Measurements from ENCODE around the gene MRTFA.
"Not testable (repeated sequence)": the region's sequence is repeated elsewhere in the genome, so short reads cannot be mapped to it uniquely, and the experiment has no call there.

DNA sequence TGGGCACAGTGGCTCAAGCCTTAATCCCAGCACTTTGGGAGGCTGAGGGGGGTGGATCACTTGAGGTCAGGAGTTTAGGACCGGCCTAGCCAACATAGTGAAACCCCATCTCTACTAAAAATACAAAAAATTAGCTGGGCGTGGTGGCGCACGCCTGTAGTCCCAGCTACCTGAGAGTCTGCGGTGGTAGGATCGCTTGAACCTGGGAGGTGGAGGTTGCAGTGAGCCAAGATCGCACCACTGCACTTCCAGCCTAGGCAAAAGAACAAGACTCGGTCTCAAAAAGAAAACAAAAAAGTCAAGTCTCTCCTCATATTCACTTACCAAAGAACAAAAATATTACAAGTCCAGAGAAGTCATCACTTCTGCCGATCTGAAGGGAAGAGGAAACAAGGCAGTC, 51.8 kb downstream of the MRTFA start:
- TF ChIP-seq, protein P1, sequence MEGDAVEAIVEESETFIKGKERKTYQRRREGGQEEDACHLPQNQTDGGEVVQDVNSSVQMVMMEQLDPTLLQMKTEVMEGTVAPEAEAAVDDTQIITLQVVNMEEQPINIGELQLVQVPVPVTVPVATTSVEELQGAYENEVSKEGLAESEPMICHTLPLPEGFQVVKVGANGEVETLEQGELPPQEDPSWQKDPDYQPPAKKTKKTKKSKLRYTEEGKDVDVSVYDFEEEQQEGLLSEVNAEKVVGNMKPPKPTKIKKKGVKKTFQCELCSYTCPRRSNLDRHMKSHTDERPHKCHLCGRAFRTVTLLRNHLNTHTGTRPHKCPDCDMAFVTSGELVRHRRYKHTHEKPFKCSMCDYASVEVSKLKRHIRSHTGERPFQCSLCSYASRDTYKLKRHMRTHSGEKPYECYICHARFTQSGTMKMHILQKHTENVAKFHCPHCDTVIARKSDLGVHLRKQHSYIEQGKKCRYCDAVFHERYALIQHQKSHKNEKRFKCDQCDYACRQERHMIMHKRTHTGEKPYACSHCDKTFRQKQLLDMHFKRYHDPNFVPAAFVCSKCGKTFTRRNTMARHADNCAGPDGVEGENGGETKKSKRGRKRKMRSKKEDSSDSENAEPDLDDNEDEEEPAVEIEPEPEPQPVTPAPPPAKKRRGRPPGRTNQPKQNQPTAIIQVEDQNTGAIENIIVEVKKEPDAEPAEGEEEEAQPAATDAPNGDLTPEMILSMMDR (IDR thresholded peaks at IDR 0.05): not testable (repeated sequence)
- not testable (repeated sequence) for TF ChIP-seq POLR2A, POLR2AphosphoS5 (IDR thresholded peaks at IDR 0.05)

Measured in prostate gland (tissue), 2 donors.